Thyroid gland (tissue), 4 donors: ENCODE results near the gene SDS. TPM values are rescaled to one million over a fixed set of nuclear protein-coding genes. Genes with fewer than 3 reads are reported as not detected.

ENCODE experiments used
- DNase-seq, 2 donors: peaks; one replicate each; pipeline ENCODE4 v3.0.0-alpha.2; 2019
- H3K27ac ChIP-seq, 3 donors: fragments of 200-600 bp; sonication (generic); 1 replicate in 2 of 3; 2 replicates in 1 of 3; pipeline ENCODE4 v1.5.1; 2016 to 2019; ENCODE audit warnings: mild to moderate bottlenecking in 1 of 3, moderate library complexity in 1 of 3
- H3K27me3 ChIP-seq: fragments of 200-600 bp; sonication (generic); one replicate; pipeline ENCODE4 v1.5.1; 2019
- H3K36me3 ChIP-seq, 2 donors: fragments of 200-600 bp; sonication (generic); one replicate each; pipeline ENCODE4 v1.5.1; 2016 to 2019
- H3K4me1 ChIP-seq, 2 donors: fragments of 200-600 bp; sonication (generic); one replicate each; pipeline ENCODE4 v1.5.1; 2017 to 2019
- H3K4me3 ChIP-seq, 3 donors: fragments of 200-600 bp; sonication (generic); replicated peaks in 1 of 3; 1 replicate in 2 of 3; 2 replicates in 1 of 3; pipeline ENCODE4 v1.5.1; 2016; ENCODE audit warnings: mild to moderate bottlenecking in 1 of 3
- H3K9me3 ChIP-seq: fragments of 200-600 bp; sonication (generic); one replicate; pipeline ENCODE4 v1.5.1; 2017
- CTCF ChIP-seq, 6 experiments: fragments of 200-600 bp in 3 of 6; fragments of 450-650 bp in 3 of 6; sonication (generic) in 3 of 6; IDR thresholded peaks; one replicate each; pipeline ENCODE4 v1.5.1; 2016 to 2019; ENCODE audit warnings: antibody characterized with exemption in 6 of 6, mild to moderate bottlenecking in 2 of 6, inconsistent platforms in 1 of 6, moderate library complexity in 1 of 6
- POLR2A ChIP-seq, 2 donors: fragments of 450-650 bp; IDR thresholded peaks; one replicate each; pipeline ENCODE4 v1.6.1; 2017; ENCODE audit warnings: antibody characterized with exemption in 2 of 2, mild to moderate bottlenecking in 2 of 2, moderate library complexity in 1 of 2
- WGBS, 2 donors: methylation state at CpG; one replicate each; pipeline ENCODE4 v1.1.5; 2017; 5-methylcytosine and 5-hydroxymethylcytosine counted together
- intact Hi-C: fragments of 100-400 bp; cut with DNase I; formaldehyde crosslinking; loops from one replicate; pipeline ENCODE4 v1.15.1; 2023
- total RNA-seq, 4 donors: library from RNA; depleted of rRNA; stranded (reverse); fragments of >200 nt; gene quantifications; one replicate each; pipeline ENCODE4 v1.2.3, GENCODE V29; 2016

SDS gene
- 1 to 10 TPM in 1 of 4 donors, under 1 TPM in 1, not detected in 2; 0.33 to 1.4 TPM for total RNA-seq

DNA sequence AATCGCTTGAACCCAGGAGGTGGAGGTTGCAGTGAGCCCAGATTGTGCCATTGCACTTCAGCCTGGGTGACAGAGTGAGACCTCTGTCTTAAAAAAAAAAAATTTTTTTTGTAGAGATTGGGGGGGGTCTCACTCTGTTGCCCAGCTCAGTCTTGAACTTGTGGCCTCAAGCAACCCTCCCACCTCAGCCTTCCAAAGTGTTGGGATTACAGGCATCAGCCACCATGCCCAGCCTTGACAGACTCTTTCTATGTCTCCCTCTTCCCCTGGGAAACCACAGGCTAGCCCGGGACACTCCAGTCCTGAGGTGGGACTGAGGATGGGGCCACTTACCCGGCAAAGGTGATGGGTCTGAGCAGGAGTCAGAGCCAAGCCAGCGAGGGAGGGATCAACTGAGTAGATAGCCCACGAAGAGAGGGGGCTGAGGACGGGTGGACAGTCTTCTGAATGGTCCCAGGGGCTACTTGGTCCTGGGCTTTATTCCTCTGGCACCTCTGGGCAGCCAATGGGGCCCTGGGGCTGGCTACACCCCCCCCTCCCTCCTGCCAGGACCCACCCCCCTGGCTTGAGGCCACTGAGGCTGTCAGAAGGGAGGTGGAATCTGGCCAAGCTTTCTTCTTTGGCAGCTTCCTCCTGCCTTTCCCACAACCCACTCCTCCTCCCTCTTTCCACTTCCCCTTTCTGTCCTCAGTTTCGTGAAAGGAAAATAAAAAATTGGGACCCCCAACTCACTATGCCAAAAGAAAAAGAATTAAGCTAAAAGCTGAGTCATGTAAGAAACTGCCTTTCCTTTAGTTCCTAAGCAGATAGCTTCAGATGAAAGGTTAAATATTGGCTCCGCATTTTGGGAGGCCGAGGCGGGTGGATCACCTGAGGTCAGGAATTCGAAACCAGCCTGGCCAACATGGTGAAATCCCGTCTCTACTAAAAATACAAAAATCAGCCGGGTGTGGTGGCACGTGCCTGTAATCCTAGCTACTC lies at the start of gene SDS:
TSS of gene SDS (minus strand) at position 453 of the 981 bp plus-strand sequence. CDS start 4,179 bp downstream, outside the sequence.
- H3K27ac ChIP-seq: peak within 1 kb of the TSS in 1 of 3 donors; percentile 19
- H3K9me3 ChIP-seq: no peaks in the 10 kb centered on the region
- peaks cover 15 to 22% of the 10 kb centered on the region in 2 donors for H3K4me1 ChIP-seq
- WGBS, 2 donors: 22 to 31% methylated on average over 14 of the region's 14 CpGs
- peak; percentile 81 to 82 for DNase-seq
- intact Hi-C loops: no loop called here
- no peaks in the 10 kb centered on the region for H3K27me3 ChIP-seq
- no peaks in the 10 kb centered on the region for H3K36me3 ChIP-seq
- H3K4me3 ChIP-seq: no peak within 1 kb of the TSS
- TF ChIP-seq POLR2A (IDR thresholded peaks at IDR 0.05) (no peak), CTCF (IDR thresholded peaks at IDR 0.05) (no peak)

- Histone ChIP-seq H3K27ac (no peak overlapping the region), H3K27me3 (no peaks in the 10 kb centered on the region), H3K36me3 (no peaks in the 10 kb centered on the region), H3K4me1 (peaks cover 0 to 13% of the 10 kb centered on the region in 2 donors), H3K4me3 (no peak overlapping the region), H3K9me3 (no peaks in the 10 kb centered on the region)
- TF ChIP-seq POLR2A (IDR thresholded peaks at IDR 0.05) (no peak), CTCF (IDR thresholded peaks at IDR 0.05) (no peak)
- intact Hi-C loops: no loop called here
- no peak for DNase-seq
- WGBS, 2 donors: 15 to 30% methylated on average over 6 of the region's 6 CpGs
These were observed 49.6 kb upstream of the SDS start for GRCh38 chr12:113453330-113453729.

DNA sequence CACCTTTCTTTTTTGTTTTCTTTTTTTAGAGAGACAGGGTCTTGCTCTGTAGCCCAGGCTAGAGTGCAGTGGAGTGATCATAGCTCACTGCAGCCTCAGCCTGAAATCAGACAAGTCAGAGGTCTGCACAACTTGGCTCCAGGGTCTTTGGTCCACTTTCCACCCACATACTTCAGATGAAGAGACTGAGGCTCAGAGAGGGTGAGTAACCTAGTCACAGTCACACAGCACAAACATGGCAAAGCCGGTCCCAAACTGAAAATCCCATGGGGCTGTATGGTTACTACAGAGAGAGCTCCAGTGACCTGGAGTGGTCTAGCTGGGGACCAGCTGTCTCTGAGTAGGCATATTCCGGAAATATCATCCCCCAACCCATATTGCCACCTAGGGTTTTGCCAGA lies 48.8 kb upstream of the SDS start:
- no peak overlapping the region for H3K4me3 ChIP-seq
- no peak overlapping the region for H3K27ac ChIP-seq
- no peaks in the 10 kb centered on the region for H3K9me3 ChIP-seq
- no peak for DNase-seq
- peaks cover 0 to 11% of the 10 kb centered on the region in 2 donors for H3K4me1 ChIP-seq
- intact Hi-C loops: no loop called here
- 81 to 89% methylated on average over 2 of the region's 2 CpGs for WGBS, 2 donors
- no peak for TF ChIP-seq POLR2A (IDR thresholded peaks at IDR 0.05)
- no peak for TF ChIP-seq CTCF (IDR thresholded peaks at IDR 0.05)
- no peaks in the 10 kb centered on the region for H3K27me3 ChIP-seq
- no peaks in the 10 kb centered on the region for H3K36me3 ChIP-seq

- DNase-seq: no peak
- Histone ChIP-seq H3K36me3 (no peaks in the 10 kb centered on the region), H3K4me3 (no peak overlapping the region), H3K4me1 (no peaks in the 10 kb centered on the region), H3K27me3 (no peaks in the 10 kb centered on the region), H3K9me3 (no peaks in the 10 kb centered on the region), H3K27ac (no peak overlapping the region)
- TF ChIP-seq CTCF (IDR thresholded peaks at IDR 0.05): no peak
- intact Hi-C loops: no loop called here
- 87 to 93% methylated on average over 1 of the region's 1 CpG for WGBS, 2 donors
These were observed 46.2 kb upstream of the SDS start for GRCh38 chr12:113449839-113450238.

DNA sequence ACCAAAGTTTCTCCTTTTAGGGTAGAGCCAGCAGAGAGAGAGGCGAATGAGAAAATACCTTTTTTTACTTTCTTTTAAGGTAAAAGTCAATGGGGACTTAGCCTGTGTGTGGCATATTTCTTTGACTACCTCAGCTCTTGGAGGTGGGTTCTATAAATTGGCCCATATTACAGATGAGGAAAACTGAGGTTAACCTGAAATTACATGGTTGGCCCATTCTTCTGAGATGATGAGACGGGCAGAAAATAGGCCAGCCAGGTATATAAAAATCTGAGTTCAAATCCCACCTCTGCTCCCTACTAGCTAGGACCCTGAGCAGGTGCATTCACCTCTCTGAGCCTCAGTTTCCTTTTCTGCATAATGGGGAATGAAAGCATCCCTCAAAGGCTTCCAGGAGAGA lies 45.6 kb upstream of the SDS start:
- Histone ChIP-seq H3K36me3 (no peaks in the 10 kb centered on the region), H3K4me1 (no peaks in the 10 kb centered on the region), H3K9me3 (no peaks in the 10 kb centered on the region), H3K27me3 (no peaks in the 10 kb centered on the region), H3K4me3 (no peak overlapping the region), H3K27ac (no peak overlapping the region)
- WGBS, 2 donors: 91 to 92% methylated on average over 2 of the region's 2 CpGs
- intact Hi-C loops: no loop called here
- TF ChIP-seq CTCF (IDR thresholded peaks at IDR 0.05) (no peak), POLR2A (IDR thresholded peaks at IDR 0.05) (no peak)
- DNase-seq: no peak
